Gastroesophageal sphincter (tissue), 3 donors: ENCODE results near the gene PFN4.

Experiments used
- CTCF ChIP-seq, 4 experiments: fragments of 200-600 bp in 2 of 4; fragments of 450-650 bp in 2 of 4; sonication (generic) in 1 of 4; IDR thresholded peaks; one replicate each; pipeline ENCODE4 v1.5.1; 2017 to 2019; ENCODE audit warnings: antibody characterized with exemption in 4 of 4, mild to moderate bottlenecking in 2 of 4, moderate library complexity in 2 of 4
- POLR2A ChIP-seq, 2 donors: fragments of 450-650 bp; IDR thresholded peaks; one replicate each; pipeline ENCODE4 v1.6.1; 2017; ENCODE audit warnings: antibody characterized with exemption in 2 of 2, mild to moderate bottlenecking in 2 of 2, moderate library complexity in 1 of 2

- TF ChIP-seq POLR2A (IDR thresholded peaks at IDR 0.05) = no peak
- TF ChIP-seq CTCF (IDR thresholded peaks at IDR 0.05) = no peak
Measured at GRCh38 chr2:24076849-24077534, 46.1 kb downstream of the PFN4 start.
